GM18520 (cell line): ENCODE results near the gene TSPAN14.
A peak's percentile ranks its signal among the peaks of the same experiment; 100 is the strongest.

Experiments
- ATAC-seq: cut with Tn5 transposase; IDR thresholded peaks from one replicate; pipeline ENCODE4 v1.9.1; 2021; ENCODE audit not compliant: unreplicated experiment

The TSPAN14 gene

DNA sequence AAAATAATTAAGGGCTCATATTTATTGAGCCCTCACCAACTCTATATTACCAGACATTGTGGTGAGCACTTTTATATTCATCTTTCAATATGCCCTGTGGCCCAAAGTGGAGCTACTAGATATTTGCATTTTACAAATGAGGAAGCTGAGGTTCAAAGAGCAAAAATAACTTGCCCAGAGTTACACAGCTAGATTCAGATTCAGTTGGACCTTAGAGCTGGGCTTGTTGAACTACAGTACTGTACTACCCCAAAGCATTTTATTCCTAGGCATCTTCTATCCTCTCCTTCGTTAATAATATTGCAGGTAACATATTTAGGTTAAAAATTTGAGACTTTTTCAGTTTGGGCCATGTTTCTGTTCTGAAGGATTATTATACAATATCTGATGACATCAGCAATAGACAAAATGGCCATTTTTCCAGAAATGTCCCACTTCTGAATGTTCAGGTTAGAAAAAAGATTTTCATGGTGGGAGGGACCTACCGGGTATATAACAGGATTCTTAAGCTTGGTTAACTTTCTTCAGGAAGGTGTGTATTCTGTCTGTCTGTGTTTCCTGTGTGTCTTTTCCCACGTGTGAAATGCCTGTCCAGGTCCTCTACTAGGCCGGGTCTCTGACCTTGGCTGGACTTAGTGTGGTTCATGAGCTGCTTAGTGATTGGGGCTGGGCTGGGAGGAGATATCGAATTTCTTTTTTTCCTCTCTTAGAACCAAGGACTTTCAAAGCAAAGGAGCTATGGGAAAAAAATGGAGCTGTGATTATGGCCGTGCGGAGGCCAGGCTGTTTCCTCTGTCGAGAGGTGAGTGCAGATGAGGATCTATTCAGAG lies 32.2 kb upstream of the TSPAN14 start:
- ATAC-seq, result peak; percentile 89

GRCh38 chr10:80425901-80426300 lies 28.2 kb upstream of the TSPAN14 start:
- no peak for ATAC-seq

DNA sequence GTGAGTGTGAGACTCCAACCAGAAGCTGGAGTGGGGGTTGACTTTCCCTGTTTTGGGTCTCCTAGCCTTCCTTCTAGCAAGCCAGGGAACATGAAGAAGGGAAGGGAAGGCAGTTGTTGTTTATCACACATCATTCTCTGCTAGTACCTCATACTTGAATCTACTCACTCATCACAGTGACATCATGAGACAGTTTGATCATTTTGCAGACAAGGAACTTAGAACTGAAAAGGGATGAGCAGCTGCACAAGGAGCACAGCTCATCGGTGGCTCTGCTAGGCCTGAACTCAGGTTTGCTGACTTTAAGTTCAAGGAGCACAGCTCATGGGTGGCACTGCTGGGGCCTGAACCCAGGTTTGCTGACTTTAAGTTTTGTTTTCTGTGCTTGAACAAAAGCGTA lies 26.6 kb upstream of the TSPAN14 start:
- no peak for ATAC-seq

DNA sequence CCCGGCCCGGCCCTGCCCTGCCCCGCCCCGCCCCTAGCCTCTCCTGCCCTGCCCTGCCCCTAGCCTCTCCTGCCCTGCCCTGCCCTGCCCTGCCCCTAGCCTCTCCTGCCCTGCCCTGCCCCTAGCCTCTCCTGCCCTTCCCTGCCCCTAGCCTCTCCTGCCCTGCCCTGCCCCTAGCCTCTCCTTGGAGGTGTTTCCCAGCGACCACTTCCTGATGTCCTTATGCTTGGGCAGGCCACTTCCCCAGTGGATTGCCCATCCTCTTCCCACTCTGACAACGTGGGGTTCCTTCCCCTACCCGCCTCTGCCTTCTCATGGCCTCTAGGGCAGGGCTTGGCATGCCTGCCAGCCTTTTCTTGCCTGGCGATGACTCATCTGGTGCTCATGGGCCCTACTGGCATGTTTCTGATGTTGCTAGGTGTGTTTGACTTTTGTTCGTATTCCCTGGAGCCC lies 24.6 kb upstream of the TSPAN14 start:
- no peak for ATAC-seq

DNA sequence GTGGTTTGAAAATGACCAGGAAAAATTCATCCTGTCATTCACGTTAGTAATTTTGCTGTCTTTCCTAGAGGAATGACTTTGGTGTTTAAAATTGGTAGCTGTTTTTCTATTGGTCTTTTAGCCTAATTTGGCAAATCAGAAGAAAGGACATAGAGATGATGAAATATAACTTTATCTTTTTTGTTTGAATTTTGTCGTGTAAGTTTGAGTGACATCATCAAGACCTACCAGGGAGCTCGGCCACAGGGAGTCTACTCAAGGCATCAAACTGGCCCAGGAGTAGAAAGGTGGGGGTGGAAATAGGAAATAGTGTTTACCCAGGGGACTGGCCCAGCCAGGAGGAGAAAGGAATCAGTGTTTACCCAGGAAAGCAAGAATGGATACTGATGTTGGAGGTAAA lies 21.0 kb upstream of the TSPAN14 start:
- no peak for ATAC-seq

- no peak for ATAC-seq
Observed at GRCh38 chr10:80436446-80437098, 17.5 kb upstream of the TSPAN14 start.

DNA sequence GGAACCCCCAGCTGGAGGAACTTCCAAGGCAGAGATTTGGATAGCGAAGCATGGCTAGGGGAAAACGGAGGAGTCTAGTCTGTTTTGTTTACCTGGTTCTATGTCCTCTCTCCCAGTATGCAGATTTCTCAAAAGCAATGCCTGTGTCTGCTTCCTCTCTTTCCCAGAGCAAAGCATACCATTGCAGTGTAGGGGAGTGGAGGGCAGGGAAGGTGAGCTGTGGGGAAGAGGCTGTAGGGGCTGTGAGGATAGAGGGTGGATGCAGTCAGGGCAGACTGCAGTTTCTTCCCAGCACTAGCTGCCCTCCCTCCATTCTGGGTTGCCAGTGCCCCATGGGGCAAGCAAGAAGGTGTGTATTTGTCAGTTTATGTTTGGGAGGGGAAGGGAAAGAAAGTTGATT lies 16.9 kb upstream of the TSPAN14 start:
- no peak for ATAC-seq

DNA sequence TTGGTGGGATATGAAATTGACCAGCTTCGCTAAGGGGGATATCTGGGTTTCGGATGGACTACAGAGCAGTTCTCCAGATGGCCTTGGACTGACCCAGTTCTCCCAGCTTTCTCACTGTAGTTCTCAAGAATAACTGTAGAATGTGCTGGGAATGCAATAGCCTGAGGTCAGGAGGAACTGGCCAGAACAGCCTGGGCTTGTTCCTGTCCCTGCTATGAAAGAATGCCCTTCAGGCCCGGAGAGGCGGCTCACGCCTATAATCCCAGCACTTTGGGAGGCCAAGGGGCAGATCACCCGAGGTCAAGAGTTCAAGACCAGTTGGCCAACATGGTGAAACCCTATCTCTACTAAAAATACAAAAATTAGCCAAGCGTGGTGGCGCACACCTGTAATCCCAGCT lies 12.3 kb upstream of the TSPAN14 start:
- no peak for ATAC-seq

DNA sequence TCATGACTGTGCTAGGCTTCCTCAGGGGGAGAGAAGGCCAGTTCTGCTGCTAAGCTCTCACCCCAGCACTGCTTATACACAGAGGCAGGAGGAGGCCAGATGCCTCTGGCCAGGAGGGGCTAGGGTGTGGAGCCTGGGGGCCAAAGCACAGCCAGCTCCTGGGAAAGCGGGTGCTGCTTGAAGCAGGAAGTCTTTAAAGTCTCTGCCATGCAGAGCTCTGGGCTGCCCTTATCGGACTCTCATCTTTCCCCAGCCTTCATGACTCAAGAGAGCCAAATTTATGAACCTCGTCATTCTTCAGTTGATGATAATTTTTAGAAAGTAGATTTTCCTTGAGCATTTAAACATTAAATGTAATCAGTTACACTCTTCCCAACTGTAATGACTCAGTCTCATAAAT lies 11.2 kb upstream of the TSPAN14 start:
- ATAC-seq, result no peak

DNA sequence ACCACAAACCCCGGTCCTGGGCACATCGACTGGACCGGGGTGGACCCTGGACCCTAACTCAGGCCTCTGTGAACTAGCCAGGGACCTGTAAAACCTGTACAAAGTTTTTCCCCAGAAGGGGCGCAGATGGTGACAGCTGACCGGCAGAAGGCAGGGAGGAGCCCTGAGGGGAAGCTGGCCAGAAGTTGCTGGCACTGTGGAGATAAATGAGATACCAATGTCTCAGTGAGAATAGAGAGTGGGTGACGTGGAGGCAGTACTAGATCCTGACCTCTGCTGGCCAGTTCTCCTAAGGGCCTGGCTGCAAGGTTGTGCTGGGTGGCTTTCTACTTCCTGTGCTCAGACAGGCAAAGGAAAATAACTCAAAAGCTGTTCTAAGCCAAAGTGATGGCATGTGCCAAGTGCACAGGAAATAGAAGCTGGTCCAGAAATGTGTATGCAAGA lies 10.6 kb upstream of the TSPAN14 start:
- ATAC-seq, result no peak

GRCh38 chr10:80444124-80444523 lies 10.0 kb upstream of the TSPAN14 start:
- no peak for ATAC-seq

- peak; percentile 76 for ATAC-seq
Observed at GRCh38 chr10:80444646-80445319, 9.3 kb upstream of the TSPAN14 start.

DNA sequence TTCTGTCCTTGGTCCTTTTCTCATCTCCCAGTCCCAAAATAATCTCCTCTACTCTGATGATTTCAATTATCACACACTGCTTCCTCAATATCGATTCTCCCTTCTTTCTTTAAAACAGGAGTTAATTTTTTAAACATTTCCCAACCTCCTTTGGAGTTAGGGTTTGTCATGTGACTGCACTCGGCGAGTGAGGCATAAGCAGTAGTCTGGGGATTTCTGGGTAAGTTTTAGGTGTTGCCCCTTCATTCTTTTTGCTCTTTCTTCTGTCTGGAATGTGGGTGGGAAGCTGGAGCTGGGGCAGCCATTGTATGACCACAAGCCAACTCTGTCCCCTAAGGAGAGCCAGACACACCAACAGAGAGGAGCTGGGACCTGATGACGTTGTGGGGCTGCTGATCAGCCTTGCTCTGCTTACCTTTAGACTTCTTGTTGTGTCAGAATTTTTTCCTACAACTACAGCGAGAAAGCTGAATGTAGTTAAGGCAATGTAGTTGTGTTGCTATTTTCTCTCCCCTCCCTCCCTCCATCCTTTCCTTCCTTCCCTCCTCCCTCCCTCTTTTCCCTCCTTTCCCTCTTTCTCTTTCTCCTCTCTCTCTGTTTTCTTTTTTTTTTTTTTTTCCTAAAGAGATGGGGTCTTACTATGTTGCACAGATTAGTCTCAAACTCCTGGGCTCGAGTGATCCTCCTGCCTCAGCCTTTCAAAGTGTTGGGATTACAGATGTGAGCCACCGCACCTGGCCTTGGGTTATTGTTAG lies 6.5 kb upstream of the TSPAN14 start:
- no peak for ATAC-seq

DNA sequence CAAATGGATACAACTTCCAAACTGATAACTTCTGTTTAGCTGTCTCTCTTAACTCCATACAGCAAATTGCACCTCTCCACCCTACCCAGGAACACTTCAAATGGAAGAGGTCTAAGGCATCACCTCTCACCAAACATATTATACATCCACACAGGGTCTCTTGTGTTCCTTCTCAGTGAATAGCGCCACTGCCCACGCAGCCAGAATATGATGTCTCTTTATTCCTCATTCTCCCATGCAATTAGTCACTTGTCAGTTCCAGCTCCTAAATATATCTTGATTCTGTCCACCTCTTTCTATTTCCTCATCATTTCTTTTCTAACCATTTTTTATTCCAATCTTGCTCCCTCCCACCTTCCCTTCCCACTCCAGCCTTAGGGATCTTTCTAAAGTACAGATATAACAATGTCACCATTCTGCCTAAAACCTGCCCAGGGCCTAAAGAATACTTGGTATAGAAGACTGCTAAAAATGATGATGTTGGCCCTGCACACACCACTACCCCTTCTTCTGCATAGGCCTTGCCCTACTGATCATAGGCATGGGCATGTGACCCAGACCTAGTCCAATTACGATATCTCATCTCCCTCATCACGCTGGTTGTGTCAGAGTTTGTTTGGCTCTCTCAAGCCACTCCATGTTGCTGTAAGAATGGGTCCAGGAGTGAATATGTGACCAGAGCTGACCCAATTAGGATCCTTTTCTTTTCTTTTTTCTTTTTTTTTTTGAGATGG lies 5.7 kb upstream of the TSPAN14 start:
- no peak for ATAC-seq

DNA sequence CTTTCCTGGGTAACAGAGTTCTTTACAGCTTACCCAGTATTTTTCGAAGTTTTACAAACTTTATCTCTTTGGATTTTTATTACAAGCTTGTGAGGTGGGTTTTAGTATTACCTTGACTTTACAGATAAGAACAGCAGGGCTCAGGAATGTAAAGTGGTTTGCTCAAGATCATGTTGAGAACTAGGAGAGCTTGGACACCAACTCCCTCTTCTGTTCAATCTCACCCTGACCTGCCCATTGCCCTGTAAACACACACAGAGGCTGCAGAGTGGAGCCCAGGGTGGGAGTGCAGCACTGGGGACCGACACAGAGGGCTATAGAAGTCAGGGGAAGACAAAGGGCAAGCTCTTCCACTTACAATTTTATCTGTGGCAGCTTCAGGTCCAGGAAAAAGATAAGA lies 4.6 kb upstream of the TSPAN14 start:
- no peak for ATAC-seq

DNA sequence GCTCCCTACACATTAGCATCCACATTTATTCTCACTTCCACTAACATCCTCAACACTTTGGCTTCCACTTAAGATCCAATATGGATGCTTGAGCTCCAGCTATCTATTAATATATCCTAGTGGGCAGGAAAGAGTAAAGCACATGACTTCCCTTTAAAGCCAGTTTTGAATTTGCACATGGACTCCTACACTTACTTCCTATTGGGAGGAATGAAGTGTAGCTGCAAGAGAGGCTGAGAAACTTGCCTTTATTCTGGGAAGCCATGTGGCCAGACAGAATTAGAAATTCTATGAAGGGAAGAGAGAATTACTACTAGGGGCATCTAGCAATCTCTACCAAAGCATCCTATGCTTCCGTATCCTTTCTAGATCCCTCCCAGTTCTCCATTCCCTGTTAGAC lies 3.0 kb upstream of the TSPAN14 start:
- ATAC-seq, result no peak

DNA sequence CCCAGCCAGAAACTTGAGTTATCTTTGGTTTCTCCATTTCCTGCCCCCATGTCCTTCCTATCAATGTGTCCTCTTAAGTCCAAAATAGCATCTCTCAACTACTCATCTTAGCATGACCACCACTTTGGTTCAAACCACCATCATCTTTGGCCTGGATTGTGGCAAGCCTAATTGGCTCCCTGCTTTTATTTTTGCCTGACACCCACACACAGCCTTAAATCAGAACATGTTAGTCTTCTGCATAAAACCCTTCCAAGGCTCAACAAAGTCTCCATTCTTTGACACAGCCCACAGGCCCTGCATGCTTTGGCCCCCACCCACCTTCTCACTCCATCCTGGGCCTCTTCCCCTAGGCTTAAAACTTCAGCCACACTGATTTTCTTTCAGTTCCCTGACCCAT lies 2.0 kb upstream of the TSPAN14 start:
- no peak for ATAC-seq

DNA sequence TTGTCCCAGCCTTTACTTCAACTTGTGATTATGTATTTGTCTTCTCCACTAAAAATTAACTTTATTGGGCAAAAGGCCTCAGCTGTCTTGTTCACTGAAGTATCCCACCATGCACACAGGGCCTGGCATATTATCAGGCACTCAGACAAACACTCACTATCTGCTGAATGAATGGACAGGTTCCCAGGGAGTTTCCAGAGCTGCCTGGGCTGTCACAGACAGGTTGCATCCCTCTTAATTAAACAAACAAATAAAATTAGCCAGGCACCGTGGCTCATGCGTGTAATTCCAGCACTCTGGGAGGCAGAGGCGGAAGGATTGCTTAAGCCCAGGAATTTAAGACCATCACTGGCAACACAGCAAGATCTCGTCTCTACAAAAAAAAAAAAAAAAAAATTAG lies 1.5 kb upstream of the TSPAN14 start:
- no peak for ATAC-seq

DNA sequence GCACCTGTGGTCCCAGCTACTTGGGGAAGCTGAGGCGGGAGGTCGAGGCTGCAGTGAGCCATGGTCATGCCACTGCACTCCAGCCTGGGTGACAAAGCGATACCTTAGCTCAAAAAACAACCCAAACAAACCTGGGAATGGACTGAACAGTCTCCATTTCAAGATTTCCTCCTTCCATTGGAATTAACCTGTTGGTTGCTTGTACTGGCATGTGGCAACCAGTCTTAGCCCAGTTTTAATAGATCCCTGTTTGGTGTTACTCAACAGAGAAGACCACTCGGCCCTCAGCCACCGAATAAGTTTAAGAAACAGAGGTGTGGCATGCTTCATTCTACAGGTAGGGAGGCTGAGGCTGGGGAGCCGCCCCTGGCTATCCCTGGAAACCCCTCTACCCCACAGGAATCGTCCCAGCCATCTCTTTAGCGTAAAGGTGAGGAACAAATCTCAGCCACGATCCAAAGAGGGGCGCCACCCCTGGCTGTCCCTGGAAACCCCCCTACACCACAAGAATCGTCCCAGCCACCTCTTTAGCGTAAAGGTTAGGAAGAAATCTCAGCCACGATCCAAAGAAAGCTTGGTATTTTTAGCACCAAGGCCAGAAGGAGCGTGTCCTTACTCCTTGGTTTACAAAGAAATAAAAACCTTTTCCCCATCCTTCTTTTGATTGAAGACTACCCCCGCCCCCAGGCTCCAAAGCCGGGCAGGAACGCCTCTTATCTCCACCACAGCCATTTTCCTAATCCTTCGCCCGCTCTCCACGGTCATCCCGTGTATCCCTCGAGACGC lies 861 bp upstream of the TSPAN14 start:
- ATAC-seq, result no peak
